ENCODE measurements around the gene PDIA4. TPM values are rescaled to one million over a fixed set of nuclear protein-coding genes. Genes with fewer than 3 reads are reported as not detected.
A peak's percentile ranks its signal among the peaks of the same experiment; 100 is the strongest.

The PDIA4 gene
- polyA plus RNA-seq, 1 experiment = 173 TPM

GRCh38 chr7:148967032-148967372, 61.3 kb downstream of the PDIA4 start:
- no peaks in the 10 kb centered on the region for H3K27me3 ChIP-seq (ENCODE audit: control insufficient read depth, insufficient read depth, low read length)
- no peaks in the 10 kb centered on the region for H3K36me3 ChIP-seq (ENCODE audit: control insufficient read depth, insufficient read depth, low read length)
- CTCF ChIA-PET = interaction anchor here (0.7 to 6.1 kb wide), 18 partner anchors 10 to 482 kb away, joined by 3 to 56 read pairs (median 4); no protein-coding TSS in a partner anchor
- H3K4me3 ChIP-seq (ENCODE audit: low read depth, low read length) = no peak overlapping the region
- DNase-seq (ENCODE audit: low read depth) = no peak
- POLR2A ChIA-PET = no interaction called here
- TF ChIP-seq CTCF (IDR thresholded peaks at IDR 0.05; ENCODE audit: insufficient read depth, low read depth, low read length) = no peak

GRCh38 chr7:148964483-148965267, 63.6 kb downstream of the PDIA4 start:
- ChIA-PET POLR2A (no interaction called here), CTCF (interaction anchor here (1.1 to 6.1 kb wide), 5 partner anchors 11 to 462 kb away, joined by 3 to 56 read pairs (median 11); no protein-coding TSS in a partner anchor)
- TF ChIP-seq CTCF (IDR thresholded peaks at IDR 0.05; ENCODE audit: insufficient read depth, low read depth, low read length) = no peak
- H3K4me3 ChIP-seq (ENCODE audit: low read depth, low read length) = no peak overlapping the region
- no peaks in the 10 kb centered on the region for H3K36me3 ChIP-seq (ENCODE audit: control insufficient read depth, insufficient read depth, low read length)
- H3K27me3 ChIP-seq (ENCODE audit: control insufficient read depth, insufficient read depth, low read length) = peaks cover 1% of the 10 kb centered on the region; the same call in 1 of the 2 replicates
- no peak for DNase-seq (ENCODE audit: low read depth)

- Histone ChIP-seq H3K4me3 (ENCODE audit: low read depth, low read length) (peak overlapping the region; percentile 53), H3K27me3 (ENCODE audit: control insufficient read depth, insufficient read depth, low read length) (peaks cover 1% of the 10 kb centered on the region; the same call in 1 of the 2 replicates), H3K36me3 (ENCODE audit: control insufficient read depth, insufficient read depth, low read length) (no peaks in the 10 kb centered on the region)
- no peak for DNase-seq (ENCODE audit: low read depth)
- ChIA-PET CTCF (interaction anchor here (0.7 to 6.1 kb wide), 22 partner anchors 9 to 699 kb away, joined by 3 to 56 read pairs (median 3); no protein-coding TSS in a partner anchor), POLR2A (interaction anchor here (0.5 kb wide), 1 partner anchor 452 kb away, joined by 5 read pairs; no protein-coding TSS in a partner anchor)
- TF ChIP-seq CTCF (IDR thresholded peaks at IDR 0.05; ENCODE audit: insufficient read depth, low read depth, low read length) = no peak
Observed at GRCh38 chr7:148963583-148964482, 64.5 kb downstream of the PDIA4 start.

DNA sequence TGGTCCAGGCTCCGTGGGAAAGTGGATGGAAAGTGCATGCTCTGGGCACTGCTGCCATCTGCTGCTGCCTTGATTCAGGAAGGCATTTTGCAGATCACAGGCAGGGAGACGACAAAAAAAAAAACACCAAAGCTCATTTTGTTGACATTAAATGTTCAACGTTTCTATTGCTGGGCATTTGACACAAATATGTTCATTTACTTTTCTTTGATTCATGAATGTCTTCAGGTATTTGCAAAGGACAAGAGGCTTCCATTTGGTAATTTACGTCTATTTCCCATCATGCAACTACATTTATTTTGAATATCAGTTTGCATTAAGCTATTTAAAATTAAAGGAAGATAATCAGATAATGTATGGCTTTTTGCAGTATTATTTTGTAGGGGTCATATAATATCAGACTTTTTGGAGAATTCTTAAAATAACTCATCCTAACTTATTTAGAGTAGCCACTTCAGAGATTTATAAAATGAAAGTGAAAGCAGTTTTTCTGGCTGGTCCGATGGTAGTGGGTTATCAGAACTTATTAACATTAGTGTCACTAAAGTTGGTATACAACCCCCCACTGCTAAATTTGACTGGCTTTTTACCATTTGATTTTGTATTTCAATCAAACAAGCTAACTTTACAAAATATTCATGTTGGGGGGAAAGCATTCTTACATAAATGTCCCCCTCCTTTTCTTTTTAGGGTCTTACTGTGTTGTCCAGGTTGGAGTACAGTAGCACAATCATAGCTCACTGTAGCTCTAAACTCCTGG, 65.3 kb downstream of the PDIA4 start:
- ChIA-PET CTCF (interaction anchor here (0.5 to 6.1 kb wide), 25 partner anchors 8 to 698 kb away, joined by 3 to 56 read pairs (median 3); no protein-coding TSS in a partner anchor), POLR2A (interaction anchor here (0.5 kb wide), 1 partner anchor 451 kb away, joined by 5 read pairs; no protein-coding TSS in a partner anchor)
- peak overlapping the region; percentile 53 for H3K4me3 ChIP-seq (ENCODE audit: low read depth, low read length)
- peak; percentile 78 for TF ChIP-seq CTCF (IDR thresholded peaks at IDR 0.05; ENCODE audit: insufficient read depth, low read depth, low read length)
- DNase-seq (ENCODE audit: low read depth) = no peak
- H3K36me3 ChIP-seq (ENCODE audit: control insufficient read depth, insufficient read depth, low read length) = no peaks in the 10 kb centered on the region
- peaks cover 1% of the 10 kb centered on the region; the same call in 1 of the 2 replicates for H3K27me3 ChIP-seq (ENCODE audit: control insufficient read depth, insufficient read depth, low read length)
